Upper lobe of right lung (tissue), 1 donor: Measurements from ENCODE around the gene ARHGAP15. TPM values are rescaled to one million over a fixed set of nuclear protein-coding genes. Genes with fewer than 3 reads are reported as not detected.

Experiments
- ATAC-seq: fragments of 200-7000 bp; cut with Tn5 transposase; one replicate; pipeline ENCODE4 v1.9.1; 2020; ENCODE audit warnings: mild to moderate bottlenecking, moderate library complexity
- DNase-seq: peaks from one replicate; pipeline ENCODE4 v3.0.0-alpha.2; 2020
- H3K27ac ChIP-seq: fragments of 200-600 bp; one replicate; pipeline ENCODE4 v1.8.0; 2022
- H3K27me3 ChIP-seq: fragments of 200-600 bp; one replicate; pipeline ENCODE4 v1.8.0; 2022; ENCODE audit warnings: mild to moderate bottlenecking
- H3K36me3 ChIP-seq: fragments of 200-600 bp; one replicate; pipeline ENCODE4 v1.8.0; 2022
- H3K4me1 ChIP-seq: fragments of 200-600 bp; one replicate; pipeline ENCODE4 v1.8.0; 2022
- H3K4me3 ChIP-seq: fragments of 200-600 bp; one replicate; pipeline ENCODE4 v1.8.0; 2022; ENCODE audit warnings: mild to moderate bottlenecking
- H3K9me3 ChIP-seq: fragments of 200-600 bp; one replicate; pipeline ENCODE4 v1.8.0; 2022
- intact Hi-C: fragments of 100-400 bp; cut with DNase I; formaldehyde crosslinking; loops from one replicate; pipeline ENCODE4 v1.11.0; 2022
- total RNA-seq: library from RNA; stranded (reverse); fragmentation: NEBNext Ultra II Directional; extraction: Animal tissue kit (Norgen Biotek cat#: 25700); gene quantifications from one replicate; pipeline ENCODE4 v1.2.1, GENCODE V29; 2021
- TF ChIP-seq, protein P1 (sequence below): fragments of 200-600 bp; IDR thresholded peaks from one replicate; pipeline ENCODE4 v1.8.0; 2022; ENCODE audit warnings: antibody characterized with exemption
- donor health status: DM: no; HTN: yes; CAD: no; lungs with severe emphysema.

ARHGAP15 gene
- total RNA-seq, 1 donor from 2014 or later, result 19.2 TPM

GRCh38 chr2:143347901-143348414 is 218.7 kb downstream of the ARHGAP15 start:
- TF ChIP-seq, protein P1, sequence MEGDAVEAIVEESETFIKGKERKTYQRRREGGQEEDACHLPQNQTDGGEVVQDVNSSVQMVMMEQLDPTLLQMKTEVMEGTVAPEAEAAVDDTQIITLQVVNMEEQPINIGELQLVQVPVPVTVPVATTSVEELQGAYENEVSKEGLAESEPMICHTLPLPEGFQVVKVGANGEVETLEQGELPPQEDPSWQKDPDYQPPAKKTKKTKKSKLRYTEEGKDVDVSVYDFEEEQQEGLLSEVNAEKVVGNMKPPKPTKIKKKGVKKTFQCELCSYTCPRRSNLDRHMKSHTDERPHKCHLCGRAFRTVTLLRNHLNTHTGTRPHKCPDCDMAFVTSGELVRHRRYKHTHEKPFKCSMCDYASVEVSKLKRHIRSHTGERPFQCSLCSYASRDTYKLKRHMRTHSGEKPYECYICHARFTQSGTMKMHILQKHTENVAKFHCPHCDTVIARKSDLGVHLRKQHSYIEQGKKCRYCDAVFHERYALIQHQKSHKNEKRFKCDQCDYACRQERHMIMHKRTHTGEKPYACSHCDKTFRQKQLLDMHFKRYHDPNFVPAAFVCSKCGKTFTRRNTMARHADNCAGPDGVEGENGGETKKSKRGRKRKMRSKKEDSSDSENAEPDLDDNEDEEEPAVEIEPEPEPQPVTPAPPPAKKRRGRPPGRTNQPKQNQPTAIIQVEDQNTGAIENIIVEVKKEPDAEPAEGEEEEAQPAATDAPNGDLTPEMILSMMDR, result no peak
- Histone ChIP-seq H3K4me1 (no peaks in the 10 kb centered on the region), H3K36me3 (no peaks in the 10 kb centered on the region), H3K27ac (no peak overlapping the region), H3K4me3 (no peak overlapping the region), H3K9me3 (no peaks in the 10 kb centered on the region), H3K27me3 (no peaks in the 10 kb centered on the region)
- intact Hi-C loops, result no loop called here
- no peak for DNase-seq
- no peak for ATAC-seq

DNA sequence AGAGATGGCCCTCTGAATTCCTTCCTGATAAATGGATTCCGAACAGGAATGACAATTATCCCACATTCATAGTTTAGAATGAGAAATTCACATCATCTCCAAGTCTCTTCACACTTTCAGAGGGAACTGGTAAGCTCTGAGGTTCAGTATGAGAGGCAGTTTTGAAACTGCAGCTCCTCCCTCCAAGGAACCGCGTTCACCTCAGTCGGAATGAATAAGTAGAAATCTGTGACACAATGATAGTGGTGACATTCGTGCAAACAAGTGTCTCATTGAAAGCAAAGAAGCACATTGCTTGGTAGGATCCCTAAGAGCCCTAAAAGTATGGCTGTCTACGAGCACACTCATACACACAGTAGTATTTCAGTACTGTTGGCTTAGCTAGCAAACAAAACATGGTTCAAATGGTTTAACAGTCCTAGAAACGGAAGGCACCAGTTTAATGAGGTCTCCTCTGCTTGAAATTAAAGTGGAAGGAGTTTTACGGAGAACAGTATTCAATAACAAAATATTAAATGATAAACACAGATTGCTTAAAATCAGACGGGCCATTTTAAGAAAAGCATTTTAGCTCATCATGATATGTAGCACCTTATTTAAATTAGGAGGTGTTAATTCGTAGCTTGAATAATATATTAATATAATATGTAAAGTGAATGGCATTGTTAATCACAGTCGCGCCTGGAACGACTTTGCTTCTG is 225.0 kb downstream of the ARHGAP15 start:
- DNase-seq, result no peak
- H3K4me3 ChIP-seq, result no peak overlapping the region
- intact Hi-C loops, result no loop called here
- H3K9me3 ChIP-seq, result no peaks in the 10 kb centered on the region
- no peak for ATAC-seq
- no peaks in the 10 kb centered on the region for H3K4me1 ChIP-seq
- TF ChIP-seq, protein P1, result no peak
- no peaks in the 10 kb centered on the region for H3K36me3 ChIP-seq
- no peaks in the 10 kb centered on the region for H3K27me3 ChIP-seq
- no peak overlapping the region for H3K27ac ChIP-seq

- ATAC-seq (no peak), DNase-seq (no peak)
- Histone ChIP-seq H3K27me3 (no peaks in the 10 kb centered on the region), H3K27ac (no peak overlapping the region), H3K36me3 (no peaks in the 10 kb centered on the region), H3K9me3 (no peaks in the 10 kb centered on the region), H3K4me1 (no peaks in the 10 kb centered on the region), H3K4me3 (no peak overlapping the region)
- intact Hi-C loops, result no loop called here
- TF ChIP-seq, protein P1, result no peak
Measured at GRCh38 chr2:143355870-143356269, 226.7 kb downstream of the ARHGAP15 start.

GRCh38 chr2:143356336-143356735 is 227.1 kb downstream of the ARHGAP15 start:
- no peaks in the 10 kb centered on the region for H3K27me3 ChIP-seq
- no peak overlapping the region for H3K4me3 ChIP-seq
- H3K36me3 ChIP-seq, result no peaks in the 10 kb centered on the region
- TF ChIP-seq, protein P1, result no peak
- H3K4me1 ChIP-seq, result no peaks in the 10 kb centered on the region
- H3K9me3 ChIP-seq, result no peaks in the 10 kb centered on the region
- no peak overlapping the region for H3K27ac ChIP-seq
- no peak for ATAC-seq
- DNase-seq, result no peak
- intact Hi-C loops, result no loop called here

GRCh38 chr2:143356736-143357446 is 227.7 kb downstream of the ARHGAP15 start:
- TF ChIP-seq, protein P1, result no peak
- intact Hi-C loops, result no loop called here
- Histone ChIP-seq H3K36me3 (no peaks in the 10 kb centered on the region), H3K4me1 (no peaks in the 10 kb centered on the region), H3K27me3 (no peaks in the 10 kb centered on the region), H3K4me3 (no peak overlapping the region), H3K27ac (no peak overlapping the region), H3K9me3 (no peaks in the 10 kb centered on the region)
- DNase-seq (no peak), ATAC-seq (no peak)
